HCT116 (cell line): Measurements from ENCODE around the gene FANCG. TPM values are rescaled to one million over a fixed set of nuclear protein-coding genes. Genes with fewer than 3 reads are reported as not detected.

Experiments
- ATAC-seq: fragments of 200-7000 bp; cut with Tn5 transposase; 2 replicates; pipeline ENCODE4 v1.9.1; 2020; ENCODE audit warnings: mild to moderate bottlenecking, moderate library complexity
- BruUV-seq: library from RNA; stranded (reverse); fragments of 400-500 nt; replicated peaks from 2 replicates; lab custom pipeline; 2021; lab: Mats Ljungman, UMichigan
- CTCF ChIA-PET: fragments of 300-600 bp; sonication (Branson Sonifier 250); formaldehyde crosslinking; loops from one replicate; lab custom pipeline; 2021; ENCODE audit warnings: antibody characterized with exemption; lab: Charles Lee
- POLR2A ChIA-PET: fragments of 300-600, 350-600 bp; sonication (Branson Sonifier 250); formaldehyde crosslinking; loops from one replicate; lab custom pipeline; 2021; ENCODE audit warnings: antibody characterized with exemption; lab: Charles Lee
- RAD21 ChIA-PET, 2 experiments: fragments of 300-600 bp; sonication (Branson Sonifier 250); formaldehyde crosslinking; loops; one replicate each; lab custom pipeline; 2023; ENCODE audit warnings: low total read pairs in 2 of 2; ENCODE audit not compliant: uncharacterized antibody in 2 of 2, unreplicated experiment in 2 of 2, low non-redundant PET in 1 of 2; lab: Charles Lee
- DNase-seq: peaks from one replicate; pipeline ENCODE4 v3.0.0-alpha.2; 2010; ENCODE audit warnings: low read depth, low spot score
- H2AFZ ChIP-seq: fragments of 200-600 bp; shearing (Covaris generic), sonication (generic); 2 replicates; pipeline ENCODE4 v1.6.1; 2017; ENCODE audit warnings: low read depth, mixed run types, mixed read lengths, antibody characterized with exemption, low read length; ENCODE audit not compliant: poor library complexity, severe bottlenecking
- H3K27ac ChIP-seq: 2 replicates; pipeline ENCODE4 v1.5.1; 2012; ENCODE audit warnings: low read depth, low read length
- H3K27me3 ChIP-seq: fragments of 200-600 bp; sonication (generic); 2 replicates; pipeline ENCODE4 v1.6.1; 2016; ENCODE audit warnings: mixed run types, low read length, mixed read lengths; ENCODE audit not compliant: insufficient read depth
- H3K36me3 ChIP-seq, 2 experiments: fragments of 200-500 bp in 1 of 2; fragments of 200-600 bp in 1 of 2; sonication (Bioruptor generic) in 1 of 2; sonication (generic) in 1 of 2; 2 replicates each; pipeline versions ENCODE4 v1.5.1 to v1.6.1; 2014 to 2016; ENCODE audit warnings: low read length in 2 of 2, inconsistent platforms in 1 of 2, mixed read lengths in 1 of 2, mixed run types in 1 of 2; ENCODE audit not compliant: insufficient read depth in 2 of 2, control insufficient read depth in 1 of 2
- H3K4me1 ChIP-seq, 2 experiments: fragments of 200-600 bp in 1 of 2; sonication (generic) in 1 of 2; 2 replicates each; pipeline versions ENCODE4 v1.5.1 to v1.6.1; 2012 to 2017; ENCODE audit warnings: low read length in 2 of 2, inconsistent platforms in 1 of 2, mild to moderate bottlenecking in 1 of 2, mixed read lengths in 1 of 2, mixed run types in 1 of 2, moderate library complexity in 1 of 2; ENCODE audit not compliant: insufficient read depth in 2 of 2, control insufficient read depth in 1 of 2
- H3K4me2 ChIP-seq: fragments of 200-600 bp; sonication (generic); 2 replicates; pipeline ENCODE4 v1.6.1; 2017; ENCODE audit warnings: mixed run types, low read length, mixed read lengths
- H3K4me3 ChIP-seq, 2 experiments: fragments of 200-600 bp in 1 of 2; sonication (generic) in 1 of 2; replicated peaks in 1 of 2; 2 replicates each; pipeline ENCODE4 v1.5.1; 2011 to 2016; ENCODE audit warnings: low read length in 2 of 2, control low read depth in 1 of 2, low read depth in 1 of 2, mild to moderate bottlenecking in 1 of 2, mixed read lengths in 1 of 2, mixed run types in 1 of 2
- H3K79me2 ChIP-seq: fragments of 200-600 bp; sonication (generic); 2 replicates; pipeline ENCODE4 v1.6.1; 2017; ENCODE audit warnings: mild to moderate bottlenecking, mixed run types, low read length, moderate library complexity, mixed read lengths; ENCODE audit not compliant: insufficient read depth
- H3K9ac ChIP-seq: fragments of 200-600 bp; sonication (generic); 2 replicates; pipeline ENCODE4 v1.6.1; 2016; ENCODE audit warnings: low read length, mixed read lengths
- H3K9me2 ChIP-seq: fragments of 200-600 bp; sonication (generic), shearing (Covaris generic); 2 replicates; pipeline ENCODE4 v1.6.1; 2017; ENCODE audit warnings: mixed run types, mild to moderate bottlenecking, moderate library complexity; ENCODE audit not compliant: insufficient read depth
- H3K9me3 ChIP-seq, 2 experiments: fragments of 200-500 bp in 1 of 2; fragments of 200-600 bp in 1 of 2; sonication (Bioruptor generic) in 1 of 2; sonication (generic) in 1 of 2; 2 replicates each; pipeline ENCODE4 v1.6.1; 2014 to 2017; ENCODE audit warnings: low read length in 2 of 2, mixed read lengths in 2 of 2, inconsistent platforms in 1 of 2, low read depth in 1 of 2, mild to moderate bottlenecking in 1 of 2, mixed run types in 1 of 2, moderate library complexity in 1 of 2; ENCODE audit not compliant: control insufficient read depth in 1 of 2, insufficient read depth in 1 of 2
- H4K20me1 ChIP-seq: fragments of 200-600 bp; sonication (generic), shearing (Covaris generic); 2 replicates; pipeline ENCODE4 v1.6.1; 2017; ENCODE audit warnings: mixed run types, mild to moderate bottlenecking, moderate library complexity; ENCODE audit not compliant: insufficient read depth
- FOSL1 ChIP-seq: IDR thresholded peaks from 2 replicates; pipeline ENCODE4 v1.6.1; 2012; ENCODE audit warnings: low read depth
- POLR2A ChIP-seq: IDR thresholded peaks from 2 replicates; pipeline ENCODE4 v1.7.0; 2011; ENCODE audit warnings: borderline replicate concordance; ENCODE audit not compliant: insufficient read depth, insufficient read length; ENCODE audit errors: extremely low read depth
- REST ChIP-seq: IDR thresholded peaks from 2 replicates; pipeline ENCODE4 v1.6.1; 2012; ENCODE audit warnings: low read depth
- ZFX ChIP-seq: fragments of 450-650 bp; IDR thresholded peaks from 2 replicates; pipeline ENCODE4 v1.6.1; 2017
- intact Hi-C: fragments of 100-400 bp; cut with micrococcal nuclease; formaldehyde crosslinking; loops from 2 replicates; pipeline ENCODE4 v1.10.0; 2022
- total RNA-seq: library from RNA; stranded (reverse); gene quantifications from one replicate; pipeline ENCODE4 v1.2.1, GENCODE V29; 2021; ENCODE audit not compliant: unreplicated experiment
- TF ChIP-seq, protein P1 (sequence below): IDR thresholded peaks from 2 replicates; pipeline ENCODE4 v1.6.1; 2011; ENCODE audit warnings: mild to moderate bottlenecking, low read length, moderate library complexity; ENCODE audit not compliant: insufficient replicate concordance; ENCODE audit errors: extremely low read depth

FANCG gene
- total RNA-seq, 1 experiment from 2014 or later: 82.3 TPM

DNA sequence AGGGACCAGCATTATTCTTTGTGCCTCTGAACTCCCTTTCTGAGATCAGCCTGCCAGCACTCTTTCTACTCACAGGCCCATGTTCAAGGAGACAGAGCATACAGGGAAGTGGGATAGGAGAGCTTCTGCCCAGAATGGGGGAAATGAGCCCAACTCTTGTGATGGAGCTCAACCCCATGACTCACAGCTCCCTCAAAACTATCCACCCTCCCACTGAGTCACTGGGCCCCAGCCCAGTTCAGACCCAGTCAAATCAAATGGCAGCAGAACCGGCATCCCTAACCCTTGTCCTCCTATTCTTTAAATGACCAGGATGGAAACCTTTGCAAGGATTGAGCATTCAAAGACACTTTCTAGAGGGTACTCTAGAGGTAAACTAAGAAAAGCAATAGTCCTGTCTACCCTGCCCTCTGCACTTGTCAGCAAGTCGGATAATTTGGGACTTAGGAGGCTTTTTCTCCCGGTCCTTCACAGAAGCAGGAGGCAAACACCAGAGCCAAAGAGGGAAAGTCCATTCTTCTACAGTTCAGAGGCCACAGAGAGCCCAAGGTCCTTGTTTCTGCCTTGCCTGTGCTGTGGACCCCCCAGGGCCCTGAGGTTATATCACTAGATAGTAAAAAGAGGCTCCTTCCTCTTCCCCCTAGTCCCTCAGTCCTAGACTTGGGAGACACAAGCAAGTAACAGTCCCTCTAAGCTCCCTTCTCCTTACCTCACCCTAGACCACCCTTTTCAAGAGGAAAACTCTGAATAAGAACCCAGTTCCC, 32.7 kb upstream of the FANCG start:
- intact Hi-C loops: loop anchor here (10.0 kb wide), 1 partner anchor 542 kb away; the partner anchor contains the start of genes CCDC107, RMRP and SIT1
- CTCF ChIA-PET: interaction anchor here (1.1 to 2.0 kb wide), 3 partner anchors 17 to 491 kb away, joined by 3 to 7 read pairs (median 4); no protein-coding TSS in a partner anchor
- no peaks in the 10 kb centered on the region for H3K9me3 ChIP-seq
- POLR2A ChIA-PET: interaction anchor here (2.0 kb wide), 1 partner anchor 9 kb away, joined by 11 read pairs; the partner anchor contains the start of gene STOML2
- H3K9me2 ChIP-seq: no peaks in the 10 kb centered on the region
- H2AFZ ChIP-seq: no peak overlapping the region
- peaks cover 40 to 71% of the 10 kb centered on the region in 2 experiments for H3K4me1 ChIP-seq
- peak overlapping the region in 1 of 2 experiments; percentile 44; a peak in 2 of 4 replicates for H3K4me3 ChIP-seq
- H3K36me3 ChIP-seq: no peaks in the 10 kb centered on the region
- TF ChIP-seq, protein P1, sequence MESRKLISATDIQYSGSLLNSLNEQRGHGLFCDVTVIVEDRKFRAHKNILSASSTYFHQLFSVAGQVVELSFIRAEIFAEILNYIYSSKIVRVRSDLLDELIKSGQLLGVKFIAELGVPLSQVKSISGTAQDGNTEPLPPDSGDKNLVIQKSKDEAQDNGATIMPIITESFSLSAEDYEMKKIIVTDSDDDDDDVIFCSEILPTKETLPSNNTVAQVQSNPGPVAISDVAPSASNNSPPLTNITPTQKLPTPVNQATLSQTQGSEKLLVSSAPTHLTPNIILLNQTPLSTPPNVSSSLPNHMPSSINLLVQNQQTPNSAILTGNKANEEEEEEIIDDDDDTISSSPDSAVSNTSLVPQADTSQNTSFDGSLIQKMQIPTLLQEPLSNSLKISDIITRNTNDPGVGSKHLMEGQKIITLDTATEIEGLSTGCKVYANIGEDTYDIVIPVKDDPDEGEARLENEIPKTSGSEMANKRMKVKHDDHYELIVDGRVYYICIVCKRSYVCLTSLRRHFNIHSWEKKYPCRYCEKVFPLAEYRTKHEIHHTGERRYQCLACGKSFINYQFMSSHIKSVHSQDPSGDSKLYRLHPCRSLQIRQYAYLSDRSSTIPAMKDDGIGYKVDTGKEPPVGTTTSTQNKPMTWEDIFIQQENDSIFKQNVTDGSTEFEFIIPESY: no peak
- TF ChIP-seq REST: no peak
- no peak for TF ChIP-seq ZFX
- no peak for TF ChIP-seq FOSL1
- no peak for TF ChIP-seq POLR2A
- peak overlapping the region; percentile 73 for H3K4me2 ChIP-seq
- BruUV-seq: no TSS peak
- H3K9ac ChIP-seq: peak overlapping the region; percentile 35
- H3K27ac ChIP-seq: peak overlapping the region; percentile 54
- no peaks in the 10 kb centered on the region for H3K27me3 ChIP-seq
- H4K20me1 ChIP-seq: no peaks in the 10 kb centered on the region
- H3K79me2 ChIP-seq: no peaks in the 10 kb centered on the region
- RAD21 ChIA-PET: no interaction called here
- DNase-seq (no peak), ATAC-seq (no peak)
